Body of pancreas (tissue), 4 donors: ENCODE data around the gene SGPL1. TPM values are rescaled to one million over a fixed set of nuclear protein-coding genes. Genes with fewer than 3 reads are reported as not detected.

ENCODE experiments used
- ATAC-seq: fragments of 150-250 bp; one replicate; pipeline ENCODE4 v1.9.1; 2016
- DNase-seq, 4 donors: peaks; one replicate each; pipeline ENCODE4 v3.0.0-alpha.2; 2019
- H3K27ac ChIP-seq, 4 donors: fragments of 200-600 bp; sonication (generic); 1 replicate in 3 of 4; 2 replicates in 1 of 4; pipeline versions ENCODE4 v1.5.1 to v1.6.1; 2016 to 2019; ENCODE audit warnings: mild to moderate bottlenecking in 1 of 4, mixed read lengths in 1 of 4, moderate library complexity in 1 of 4
- H3K27me3 ChIP-seq, 2 donors: fragments of 200-600 bp; sonication (generic); one replicate each; pipeline ENCODE4 v1.6.0; 2016; ENCODE audit warnings: mild to moderate bottlenecking in 1 of 2
- H3K36me3 ChIP-seq, 2 donors: fragments of 200-600 bp; sonication (generic); replicated peaks in 1 of 2; 2 replicates each; pipeline ENCODE4 v1.5.1; 2016; ENCODE audit warnings: low read depth in 2 of 2; ENCODE audit not compliant: insufficient read depth in 1 of 2
- H3K4me1 ChIP-seq: fragments of 200-600 bp; sonication (generic); one replicate; pipeline ENCODE4 v1.6.0; 2016
- H3K4me3 ChIP-seq, 2 donors: fragments of 200-600 bp; sonication (generic); 1 replicate in 1 of 2; 2 replicates in 1 of 2; pipeline ENCODE4 v1.5.1; 2016 to 2019
- H3K9me3 ChIP-seq, 3 donors: fragments of 200-600 bp; sonication (generic); 1 replicate in 2 of 3; 2 replicates in 1 of 3; pipeline ENCODE4 v1.5.1; 2016
- CTCF ChIP-seq, 7 experiments: fragments of 450-650 bp in 4 of 7; fragments of 200-600 bp in 3 of 7; sonication (generic) in 3 of 7; IDR thresholded peaks; one replicate each; pipeline ENCODE4 v1.5.1; 2016 to 2019; ENCODE audit warnings: antibody characterized with exemption in 7 of 7
- POLR2A ChIP-seq, 3 donors: fragments of 450-650 bp; IDR thresholded peaks; one replicate each; pipeline ENCODE4 v1.6.1; 2016; ENCODE audit warnings: antibody characterized with exemption in 3 of 3, mild to moderate bottlenecking in 2 of 3
- WGBS, 2 donors: methylation state at CpG; one replicate each; pipeline ENCODE4 v1.1.5; 2017; 5-methylcytosine and 5-hydroxymethylcytosine counted together
- intact Hi-C: fragments of 100-400 bp; cut with DNase I; formaldehyde crosslinking; loops from one replicate; pipeline ENCODE4 v1.15.1; 2023
- total RNA-seq, 2 donors: library from RNA; depleted of rRNA; stranded (reverse); fragments of >200 nt; gene quantifications; one replicate each; pipeline ENCODE4 v1.1.0, GENCODE V29; 2016

SGPL1 gene
- total RNA-seq, 2 donors from 2014 or later = 36.3 to 43.8 TPM

GRCh38 chr10:70822076-70822820 lies 6.5 kb downstream of the SGPL1 start:
- Histone ChIP-seq H3K4me3 (no peak overlapping the region), H3K9me3 (no peaks in the 10 kb centered on the region), H3K27me3 (no peaks in the 10 kb centered on the region), H3K27ac (no peak overlapping the region), H3K4me1 (no peaks in the 10 kb centered on the region), H3K36me3 (peaks cover 0 to 7% of the 10 kb centered on the region in 2 donors)
- DNase-seq = no peak
- intact Hi-C loops = no loop called here
- ATAC-seq = no peak
- TF ChIP-seq CTCF (IDR thresholded peaks at IDR 0.05) = no peak
- TF ChIP-seq POLR2A (IDR thresholded peaks at IDR 0.05) = no peak
- 55 to 61% methylated on average over 2 of the region's 2 CpGs for WGBS, 2 donors

- Histone ChIP-seq H3K27ac (no peak overlapping the region), H3K4me3 (no peak overlapping the region), H3K27me3 (no peaks in the 10 kb centered on the region), H3K9me3 (no peaks in the 10 kb centered on the region), H3K4me1 (peaks cover 7% of the 10 kb centered on the region), H3K36me3 (peaks cover 0 to 1% of the 10 kb centered on the region in 2 donors)
- no peak for ATAC-seq
- intact Hi-C loops = no loop called here
- DNase-seq = no peak
- 56% methylated on average over 2 of the region's 2 CpGs for WGBS, 2 donors
- no peak for TF ChIP-seq POLR2A (IDR thresholded peaks at IDR 0.05)
- TF ChIP-seq CTCF (IDR thresholded peaks at IDR 0.05) = no peak
Observed at GRCh38 chr10:70827086-70827757, 11.5 kb downstream of the SGPL1 start.

- peaks cover 14% of the 10 kb centered on the region for H3K4me1 ChIP-seq
- ATAC-seq (no peak), DNase-seq (no peak)
- no peaks in the 10 kb centered on the region for H3K9me3 ChIP-seq
- no peak for TF ChIP-seq POLR2A (IDR thresholded peaks at IDR 0.05)
- TF ChIP-seq CTCF (IDR thresholded peaks at IDR 0.05) = no peak
- peaks cover 0 to 1% of the 10 kb centered on the region in 2 donors for H3K36me3 ChIP-seq
- 65 to 79% methylated on average over 4 of the region's 4 CpGs for WGBS, 2 donors
- no peaks in the 10 kb centered on the region for H3K27me3 ChIP-seq
- H3K4me3 ChIP-seq = no peak overlapping the region
- intact Hi-C loops = no loop called here
- H3K27ac ChIP-seq = no peak overlapping the region
Observed at GRCh38 chr10:70828923-70829322, 13.2 kb downstream of the SGPL1 start.

GRCh38 chr10:70829543-70829942 lies 13.8 kb downstream of the SGPL1 start:
- no peak for TF ChIP-seq POLR2A (IDR thresholded peaks at IDR 0.05)
- TF ChIP-seq CTCF (IDR thresholded peaks at IDR 0.05) = no peak
- no peak for ATAC-seq
- H3K4me3 ChIP-seq = no peak overlapping the region
- peaks cover 0 to 1% of the 10 kb centered on the region in 2 donors for H3K36me3 ChIP-seq
- no peaks in the 10 kb centered on the region for H3K27me3 ChIP-seq
- intact Hi-C loops = no loop called here
- DNase-seq = no peak
- H3K27ac ChIP-seq = peak overlapping the region in 1 of 4 donors; percentile 8
- H3K9me3 ChIP-seq = no peaks in the 10 kb centered on the region
- 68 to 78% methylated on average over 5 of the region's 5 CpGs for WGBS, 2 donors
- peaks cover 14% of the 10 kb centered on the region for H3K4me1 ChIP-seq
